Cardiac fibroblast (primary cell): ENCODE measurements around the gene SLC37A1.

Experiments used
- DNase-seq, 2 donors: peaks; one replicate each; pipeline versions ENCODE4 v3.0.0 to v3.0.0-alpha.2; 2010; ENCODE audit warnings: low read depth in 2 of 2
- H3K4me3 ChIP-seq, 2 donors: replicated peaks in 1 of 2; 1 replicate in 1 of 2; 2 replicates in 1 of 2; pipeline ENCODE4 v1.5.1; 2011; ENCODE audit warnings: low read depth in 2 of 2, low read length in 2 of 2, mild to moderate bottlenecking in 2 of 2, moderate library complexity in 1 of 2
- CTCF ChIP-seq: IDR thresholded peaks from one replicate; pipeline ENCODE4 v1.5.1; 2011; ENCODE audit warnings: low read depth, mild to moderate bottlenecking, low read length, inconsistent platforms

Gene SLC37A1

GRCh38 chr21:42490720-42491119 is 22.9 kb upstream of the SLC37A1 start:
- DNase-seq, result no peak
- no peak for TF ChIP-seq CTCF
- no peak overlapping the region for H3K4me3 ChIP-seq

GRCh38 chr21:42491328-42491727 is 22.3 kb upstream of the SLC37A1 start:
- DNase-seq, result no peak
- TF ChIP-seq CTCF, result no peak

GRCh38 chr21:42492201-42492600 is 21.5 kb upstream of the SLC37A1 start:
- DNase-seq, result no peak
- no peak for TF ChIP-seq CTCF
- no peak overlapping the region for H3K4me3 ChIP-seq

More at GRCh38 chr21:42491328-42491727, 22.3 kb upstream of the SLC37A1 start:
- H3K4me3 ChIP-seq, result no peak overlapping the region

- no peak for DNase-seq
- no peak overlapping the region for H3K4me3 ChIP-seq
- no peak for TF ChIP-seq CTCF
These were observed 20.3 kb upstream of the SLC37A1 start for GRCh38 chr21:42493109-42494060.

DNA sequence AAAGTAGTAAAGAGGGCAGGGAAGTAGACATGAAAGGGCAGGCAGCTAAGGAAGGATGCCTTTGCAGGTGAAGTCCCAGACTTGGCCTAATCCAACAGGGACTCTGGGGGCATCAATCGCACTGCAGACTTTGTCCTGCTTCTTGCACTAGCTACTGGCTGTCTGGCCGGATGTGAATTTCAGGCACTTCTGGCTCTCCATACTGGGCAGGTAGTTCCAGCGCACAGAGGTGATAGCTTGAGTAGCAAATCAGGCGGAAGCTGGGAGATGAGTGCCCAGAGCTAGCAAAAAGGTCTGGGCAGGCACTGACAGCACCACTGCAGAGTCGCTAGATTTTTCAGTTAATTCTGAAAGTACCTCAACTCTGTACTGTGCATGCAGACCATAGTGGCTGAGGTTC is 18.6 kb upstream of the SLC37A1 start:
- DNase-seq, result no peak
- no peak overlapping the region for H3K4me3 ChIP-seq
- TF ChIP-seq CTCF, result no peak

- peak in 1 of 2 donors; percentile 24 for DNase-seq
- H3K4me3 ChIP-seq, result peak overlapping the region; percentile 61 to 69
- no peak for TF ChIP-seq CTCF
These were observed 17.9 kb upstream of the SLC37A1 start for GRCh38 chr21:42495765-42496119.
